Fibroblast of peridontal ligament (primary cell): ENCODE results near the gene LMAN2.
"Not testable (repeated sequence)": the region's sequence is repeated elsewhere in the genome, so short reads cannot be mapped to it uniquely, and the experiment has no call there.

Source experiments
- DNase-seq: peaks from one replicate; pipeline ENCODE4 v3.0.0-alpha.2; 2010; ENCODE audit errors: extremely low read depth

Gene LMAN2

DNA sequence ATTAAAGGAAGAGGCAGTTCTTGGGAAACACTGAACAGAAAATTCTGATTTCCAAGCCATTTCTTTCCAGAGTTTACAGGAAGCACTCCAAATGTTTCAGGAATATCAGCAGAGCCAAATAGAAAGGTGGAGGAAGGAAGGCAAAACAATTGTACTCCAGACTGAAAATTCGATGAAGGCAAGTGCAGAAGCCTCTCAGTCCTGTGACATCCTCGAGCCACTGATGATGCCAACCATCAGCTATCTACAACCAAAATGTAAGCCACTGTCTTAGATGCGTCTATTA is 2.2 kb downstream of the LMAN2 start:
- DNase-seq: no peak

DNA sequence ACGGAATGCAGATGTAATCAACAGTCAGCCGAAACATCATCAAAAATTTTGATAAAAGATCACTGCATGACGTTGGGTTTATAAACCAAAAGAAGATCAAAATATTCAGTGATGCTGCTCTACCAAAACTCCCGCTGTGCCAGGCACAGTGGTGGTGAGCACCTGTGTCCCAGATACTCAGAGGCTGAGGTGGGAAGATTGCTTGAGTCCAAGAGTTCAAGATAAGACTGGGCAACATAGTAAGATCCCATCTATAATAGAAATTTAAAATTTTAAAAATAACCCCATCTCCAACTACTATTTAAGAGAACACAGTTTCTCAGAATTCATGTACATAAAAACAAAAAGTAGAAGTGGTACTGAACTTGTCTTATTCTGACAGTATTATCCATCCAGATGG is 3.8 kb downstream of the LMAN2 start:
- DNase-seq: no peak

DNA sequence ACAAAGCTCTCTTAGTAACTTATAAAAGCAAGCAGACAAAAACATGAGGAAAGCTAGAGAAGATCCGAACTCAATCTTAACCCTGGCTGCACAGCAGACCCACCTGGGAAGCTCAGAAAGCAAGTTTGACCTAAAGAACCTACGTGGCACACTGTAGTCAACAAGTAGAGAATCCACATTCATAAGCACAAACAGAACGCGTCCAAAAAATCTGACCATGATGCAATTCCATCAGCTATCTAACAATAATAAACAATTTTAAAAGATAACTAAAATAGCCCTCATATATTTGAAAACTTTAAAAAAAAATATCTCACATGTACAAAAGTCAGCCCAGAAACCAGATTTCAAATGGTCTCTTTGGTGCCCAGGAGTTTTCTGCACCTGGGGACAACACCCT is 4.6 kb downstream of the LMAN2 start:
- DNase-seq: no peak

DNA sequence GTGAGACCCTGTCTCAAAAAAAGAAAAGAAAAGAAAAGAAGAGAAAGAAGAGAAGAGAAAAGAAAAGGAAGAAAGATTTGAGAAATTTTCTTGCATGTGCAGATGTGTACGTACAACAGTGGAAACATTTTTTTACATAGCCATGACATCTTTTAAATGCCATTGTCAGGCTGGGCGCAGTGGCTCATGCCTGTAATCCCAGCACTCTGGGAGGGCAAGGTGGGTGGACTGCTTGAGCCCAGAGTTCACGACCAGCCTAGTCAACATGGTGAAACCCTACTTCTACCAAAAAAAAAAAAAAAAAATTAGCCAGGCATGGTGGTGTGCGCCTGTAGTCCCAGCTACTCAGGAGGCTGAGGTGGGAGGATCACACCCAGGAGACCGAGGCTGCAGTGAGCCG is 6.6 kb downstream of the LMAN2 start:
- DNase-seq: no peak

DNA sequence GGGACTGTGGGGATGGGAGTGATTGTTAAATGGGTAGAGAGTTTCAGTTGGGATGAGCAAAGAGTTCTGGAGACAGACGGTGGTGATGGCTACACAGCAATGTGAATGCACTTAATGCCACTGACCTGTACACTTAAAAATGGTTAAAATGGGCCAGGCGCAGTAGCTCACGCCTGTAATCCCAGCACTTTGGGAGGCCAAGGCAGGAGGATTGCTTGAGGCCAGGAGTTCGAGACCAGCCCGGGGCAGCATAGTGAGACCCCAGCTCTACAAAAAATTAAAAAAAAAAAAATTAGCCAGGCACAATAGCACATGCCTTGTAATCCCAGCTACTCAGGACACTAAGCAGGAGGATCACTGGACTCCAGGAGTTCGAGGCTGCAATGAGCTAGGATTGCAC is 7.7 kb downstream of the LMAN2 start:
- no peak for DNase-seq

DNA sequence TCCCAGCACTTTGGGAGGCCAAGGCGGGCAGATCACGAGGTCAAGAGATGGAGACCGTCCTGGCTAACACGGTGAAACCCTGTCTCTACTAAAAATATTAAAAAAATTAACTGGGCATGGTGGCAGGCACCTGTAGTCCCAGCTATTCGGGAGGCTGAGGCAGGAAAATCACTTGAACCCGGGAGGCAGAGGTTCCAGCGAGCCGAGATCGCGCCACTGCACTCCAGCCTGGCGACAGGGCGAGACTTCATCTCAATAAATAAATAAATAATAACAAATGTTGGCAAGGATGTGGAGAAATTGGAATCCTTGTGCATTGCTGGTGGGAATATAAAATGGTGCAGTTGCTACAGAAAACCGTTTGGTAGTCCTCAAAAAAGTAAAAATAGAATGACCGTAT is 8.5 kb downstream of the LMAN2 start:
- not testable (repeated sequence) for DNase-seq

DNA sequence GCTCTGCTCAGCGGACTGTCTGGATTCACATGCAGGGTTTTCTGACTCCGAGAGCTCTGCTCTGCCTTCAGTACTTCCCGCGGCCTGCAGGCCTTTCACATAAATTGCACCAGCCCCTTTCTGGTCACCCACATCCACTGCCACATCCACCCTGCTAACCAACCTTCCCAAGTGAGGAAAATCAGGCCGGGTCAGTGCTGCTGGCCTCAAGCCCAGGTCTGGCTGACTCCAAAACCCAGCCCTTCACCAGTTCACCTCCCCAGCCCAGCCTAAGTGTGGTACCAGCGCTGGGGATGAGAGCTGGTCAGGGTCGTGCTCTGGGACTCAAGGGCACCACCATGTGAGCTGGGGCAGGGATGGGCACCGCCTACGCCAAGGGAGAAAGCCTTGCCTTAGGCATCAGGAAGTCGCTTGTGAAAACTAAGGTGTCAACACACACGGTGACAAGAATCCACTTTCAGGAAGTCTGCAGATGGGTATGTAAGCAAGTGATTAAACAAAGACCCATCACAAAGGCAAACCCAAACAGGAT is 12.3 kb downstream of the LMAN2 start:
- DNase-seq: no peak

DNA sequence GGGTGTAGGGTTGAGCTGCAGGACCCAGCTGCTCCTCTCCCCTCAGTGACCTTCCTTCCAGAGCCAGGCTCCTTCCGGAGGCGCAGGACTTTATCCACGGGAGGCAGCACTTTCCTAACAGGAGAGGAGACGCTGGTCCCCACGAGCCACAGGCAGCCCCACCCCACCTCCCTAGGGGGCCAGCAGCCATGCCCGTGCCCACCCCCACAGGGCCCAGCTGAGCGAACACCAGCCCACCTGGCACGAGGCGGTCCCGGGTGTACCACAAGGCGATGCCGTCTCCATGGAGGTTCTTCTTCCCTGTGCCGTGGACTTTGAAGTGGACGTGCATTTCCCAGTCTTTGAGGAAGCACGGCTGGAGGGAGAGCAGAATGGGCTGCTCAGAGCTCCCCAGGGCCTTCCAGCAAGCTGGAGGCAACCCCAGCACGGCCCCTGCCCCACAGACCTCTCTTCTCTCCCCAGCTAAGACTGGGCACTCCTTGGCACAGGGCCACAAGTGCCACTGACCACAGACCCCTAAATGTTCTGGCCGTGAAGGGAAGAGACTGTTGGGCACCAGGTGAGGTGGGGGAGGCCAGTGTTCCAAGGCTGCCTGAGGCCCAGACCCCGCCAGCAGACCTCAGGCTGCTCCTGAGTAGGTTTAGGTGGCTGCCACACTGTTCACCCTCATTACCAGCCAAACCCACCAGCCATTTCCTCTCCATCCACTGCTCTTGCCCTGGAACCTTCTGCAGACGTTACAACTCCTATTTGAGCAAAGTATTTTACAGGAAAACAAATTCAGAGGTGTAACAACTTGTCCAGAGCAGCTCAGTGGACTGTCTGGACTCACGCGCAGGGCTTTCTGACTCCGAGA is 13.0 kb downstream of the LMAN2 start:
- no peak for DNase-seq

DNA sequence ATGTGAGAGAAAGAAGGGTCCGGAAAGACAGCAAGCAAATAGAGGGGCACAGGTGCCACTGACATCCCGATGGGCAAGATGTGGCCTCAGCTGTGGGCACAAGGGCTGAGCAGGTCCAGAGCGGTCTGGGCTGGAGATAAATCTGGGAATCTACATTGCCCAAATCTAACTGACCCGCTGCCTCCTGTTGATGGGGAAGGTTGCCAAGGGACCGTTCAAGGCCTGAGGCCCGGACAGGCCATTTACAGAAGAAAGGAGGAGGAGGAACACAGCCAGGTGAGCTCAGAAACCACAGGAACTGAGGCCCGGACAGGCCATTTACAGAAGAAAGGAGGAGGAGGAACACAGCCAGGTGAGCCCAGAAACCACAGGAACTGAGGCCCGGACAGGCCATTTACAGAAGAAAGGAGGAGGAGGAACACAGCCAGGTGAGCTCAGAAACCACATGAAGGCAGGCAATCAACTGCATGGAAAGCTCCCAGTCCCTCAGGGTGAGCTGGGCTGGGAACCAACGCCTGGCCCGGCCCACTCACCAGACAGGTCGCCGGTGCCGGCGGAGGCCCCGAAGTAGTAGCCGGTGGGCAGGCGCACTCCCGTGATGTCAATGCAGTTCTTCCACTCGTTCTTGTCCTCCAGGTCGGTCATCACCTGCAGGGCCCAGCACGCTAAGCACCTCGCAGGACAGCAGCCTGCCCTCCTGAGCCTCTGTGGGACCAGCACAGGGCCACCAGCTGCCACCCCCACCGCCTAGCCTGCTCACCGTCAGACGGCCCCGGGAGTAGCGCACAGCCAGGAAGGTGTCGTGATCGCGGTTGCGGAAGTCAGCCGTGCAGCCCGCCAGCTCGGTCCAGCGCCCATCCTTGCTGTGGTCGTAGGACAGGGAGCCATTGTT is 14.6 kb downstream of the LMAN2 start:
- DNase-seq: no peak

DNA sequence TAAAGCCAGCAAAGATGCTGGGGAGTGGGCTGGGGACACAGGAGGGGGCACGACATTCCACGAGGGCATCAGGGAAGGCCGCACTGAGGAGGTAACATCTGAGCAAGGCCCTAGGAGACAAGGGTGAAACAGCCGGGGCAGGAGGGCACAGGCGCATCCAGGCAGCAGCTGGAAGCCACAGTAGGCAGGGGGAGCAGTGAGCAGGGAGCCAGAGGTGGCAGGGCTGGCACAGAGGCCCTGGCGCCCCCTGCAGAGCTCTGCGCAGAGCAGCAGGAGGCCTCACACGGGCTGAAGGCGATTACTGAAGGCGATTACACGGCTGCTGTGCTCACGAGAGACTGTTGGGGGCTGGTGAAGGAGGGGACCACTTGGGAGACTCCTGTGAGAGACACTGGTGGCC is 15.4 kb downstream of the LMAN2 start:
- DNase-seq: no peak

DNA sequence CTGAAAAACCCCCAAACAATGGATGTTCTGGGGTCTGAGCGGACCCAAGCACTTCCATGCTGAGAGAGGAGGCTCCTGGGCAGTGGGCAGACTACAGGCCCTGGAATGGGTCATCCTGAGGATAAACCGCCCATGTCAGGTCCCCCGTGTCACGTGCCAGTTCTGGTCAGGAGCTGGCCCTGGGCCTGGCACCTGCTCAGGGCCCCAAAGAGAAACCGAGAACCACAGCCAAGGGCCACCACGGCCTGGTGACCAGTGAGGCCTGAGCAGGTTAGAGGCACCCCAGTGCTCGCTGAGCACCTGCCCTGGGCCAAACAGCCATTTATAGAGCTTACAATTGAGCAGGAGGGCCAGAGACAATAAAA is 15.8 kb downstream of the LMAN2 start:
- no peak for DNase-seq

DNA sequence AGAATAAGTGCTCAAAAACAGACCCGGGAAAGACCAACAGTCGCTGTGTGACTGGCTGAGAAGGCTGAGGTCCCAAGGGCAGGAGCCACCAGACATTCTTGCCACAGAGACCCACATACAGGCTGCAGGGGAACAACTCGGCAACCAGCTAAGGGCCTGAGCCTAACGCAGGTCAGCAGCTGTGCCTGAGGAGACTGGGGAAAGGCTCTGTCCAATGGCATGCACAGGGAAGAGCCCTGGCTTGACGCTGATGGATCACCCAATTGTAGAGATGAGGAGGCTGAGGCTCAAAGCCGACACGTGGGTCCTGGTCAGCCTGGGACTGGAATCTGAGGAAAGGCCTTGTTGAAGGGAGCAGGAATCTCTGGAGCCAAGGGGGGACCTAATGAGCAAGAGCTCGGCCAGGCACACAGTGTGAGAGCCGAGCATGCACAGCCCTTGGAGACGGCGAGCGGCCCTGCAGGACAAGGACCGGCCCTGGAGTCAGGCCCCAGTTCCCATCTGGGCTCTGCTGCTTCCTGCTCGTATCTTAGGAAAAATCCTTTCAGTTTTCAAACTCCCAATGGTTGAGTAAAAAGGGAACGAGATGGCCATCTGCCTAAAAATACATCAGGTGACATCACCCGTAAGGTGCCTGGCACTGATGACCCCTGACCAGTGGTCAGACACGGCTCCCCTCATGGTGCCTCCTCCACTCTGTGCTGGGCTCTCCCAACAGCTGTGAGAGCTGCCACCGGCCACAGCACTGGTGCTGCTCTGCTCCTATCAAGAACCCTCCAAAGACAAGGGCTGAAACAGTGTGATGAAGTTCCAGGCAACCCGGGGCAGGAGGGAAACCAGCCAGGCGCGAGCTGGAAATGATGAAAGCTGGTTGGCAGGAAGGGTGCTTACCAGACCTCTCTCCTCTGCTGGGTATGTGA is 16.4 kb downstream of the LMAN2 start:
- DNase-seq: no peak

DNA sequence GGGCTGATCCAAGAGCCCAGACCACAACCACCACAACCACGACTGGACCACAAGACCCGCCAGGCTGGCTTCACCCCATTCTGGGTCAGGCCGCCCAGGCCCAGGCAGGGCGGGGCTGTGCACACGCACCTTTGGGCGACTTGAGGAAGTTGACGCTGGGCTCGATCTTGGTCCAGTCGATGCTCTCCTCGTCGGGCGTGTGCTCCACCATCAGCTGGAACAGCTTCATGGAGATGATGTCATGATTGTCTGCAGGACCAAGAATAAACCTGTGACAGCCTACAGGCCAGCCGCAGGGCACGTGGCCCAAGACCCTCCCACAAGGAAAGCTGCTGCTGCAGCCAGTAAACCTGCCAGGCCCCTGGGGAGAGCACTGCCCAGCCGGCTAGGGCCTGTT is 17.3 kb downstream of the LMAN2 start:
- DNase-seq: no peak

DNA sequence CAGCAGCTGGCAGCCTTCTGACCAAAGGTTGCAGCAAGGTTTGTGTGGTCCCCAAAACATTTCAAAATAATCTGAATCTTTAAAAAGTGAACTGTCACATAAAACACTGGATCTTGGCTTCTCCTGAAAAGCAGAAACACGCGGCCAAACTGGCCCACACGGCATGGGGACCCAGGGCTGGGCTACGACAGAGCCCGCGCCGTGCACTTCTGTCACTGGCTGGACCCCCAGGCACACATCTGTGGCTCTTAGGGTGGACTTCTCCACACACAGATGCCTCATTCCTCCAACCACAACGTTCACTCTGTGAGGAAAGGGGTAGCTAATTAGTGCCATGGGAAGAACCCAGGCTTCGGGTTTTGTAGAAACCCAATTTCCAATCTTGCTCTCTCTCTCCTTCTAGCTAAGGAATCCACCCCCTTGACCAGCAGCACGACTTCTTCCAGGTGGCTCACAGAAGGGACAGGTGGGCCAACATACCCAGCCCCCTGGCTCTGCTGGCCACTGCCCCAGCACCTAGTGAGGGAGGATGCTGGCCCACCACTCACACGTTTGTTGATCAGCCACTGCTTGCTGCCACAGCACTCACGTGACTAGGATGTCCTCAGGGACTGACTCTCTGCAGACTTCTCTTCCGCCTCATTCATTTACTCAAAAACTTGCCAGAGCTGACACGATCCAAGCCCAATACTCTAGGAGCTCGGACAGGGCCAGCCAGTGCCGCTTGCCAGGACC is 17.9 kb downstream of the LMAN2 start:
- no peak for DNase-seq

DNA sequence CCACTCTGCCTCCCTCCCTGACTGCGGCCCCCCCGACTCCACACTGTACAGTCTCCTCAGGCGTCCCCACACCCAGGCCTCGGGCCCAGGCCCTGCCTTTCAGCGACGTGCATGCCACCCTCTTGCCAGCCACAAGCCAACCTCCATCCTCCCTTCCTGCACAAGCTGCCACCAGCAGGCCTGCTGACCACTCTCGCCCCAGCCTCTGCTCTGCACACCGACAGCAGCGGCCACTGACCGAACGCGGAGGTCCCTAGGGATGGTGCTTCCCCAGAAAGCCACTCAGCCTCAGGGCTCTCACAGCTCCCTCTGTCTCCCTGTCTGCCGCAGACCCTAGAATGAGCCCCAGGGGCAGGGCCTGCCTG is 18.6 kb downstream of the LMAN2 start:
- no peak for DNase-seq

DNA sequence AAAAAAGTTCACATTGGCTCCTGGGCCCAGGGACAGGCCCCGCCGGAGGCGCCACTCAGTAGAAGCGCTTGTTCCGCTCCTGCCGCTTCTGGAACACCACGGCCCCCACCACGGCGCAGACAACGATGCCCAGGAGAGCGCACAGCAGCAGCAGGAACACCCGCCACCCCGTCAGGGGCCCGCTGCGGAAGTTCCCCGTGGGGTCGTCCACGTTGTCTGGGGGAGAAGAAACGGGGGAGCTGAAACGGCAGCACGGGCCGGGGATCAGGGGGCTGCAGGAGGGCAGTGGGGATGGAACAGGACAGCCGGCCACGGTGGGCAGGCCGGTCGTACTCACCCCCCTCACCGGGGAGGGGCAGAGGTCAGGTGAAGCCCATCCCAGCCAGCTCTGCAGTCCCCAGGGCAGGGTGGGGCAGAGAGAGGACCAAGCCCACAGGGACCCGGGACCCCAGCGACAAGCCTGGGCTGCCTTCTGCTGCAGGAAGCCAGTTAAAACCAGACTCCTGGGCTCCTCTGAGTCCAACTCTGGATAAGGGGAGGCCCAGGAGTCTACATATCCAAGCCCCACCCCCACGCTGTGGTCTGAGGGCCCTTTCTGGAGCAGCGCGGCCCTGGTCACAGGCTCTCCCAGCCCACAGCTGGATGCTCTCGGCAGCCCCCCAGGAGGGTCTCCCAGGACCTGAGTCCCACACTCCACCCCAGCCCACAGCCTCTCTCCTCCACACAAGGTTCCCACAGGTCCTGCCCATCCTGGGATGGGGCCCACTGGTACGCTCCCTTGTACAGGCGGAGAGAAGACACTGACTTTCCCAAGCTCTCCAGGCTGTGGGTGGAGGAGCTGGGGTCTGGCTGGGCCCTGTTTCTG is 19.2 kb downstream of the LMAN2 start:
- DNase-seq: no peak

DNA sequence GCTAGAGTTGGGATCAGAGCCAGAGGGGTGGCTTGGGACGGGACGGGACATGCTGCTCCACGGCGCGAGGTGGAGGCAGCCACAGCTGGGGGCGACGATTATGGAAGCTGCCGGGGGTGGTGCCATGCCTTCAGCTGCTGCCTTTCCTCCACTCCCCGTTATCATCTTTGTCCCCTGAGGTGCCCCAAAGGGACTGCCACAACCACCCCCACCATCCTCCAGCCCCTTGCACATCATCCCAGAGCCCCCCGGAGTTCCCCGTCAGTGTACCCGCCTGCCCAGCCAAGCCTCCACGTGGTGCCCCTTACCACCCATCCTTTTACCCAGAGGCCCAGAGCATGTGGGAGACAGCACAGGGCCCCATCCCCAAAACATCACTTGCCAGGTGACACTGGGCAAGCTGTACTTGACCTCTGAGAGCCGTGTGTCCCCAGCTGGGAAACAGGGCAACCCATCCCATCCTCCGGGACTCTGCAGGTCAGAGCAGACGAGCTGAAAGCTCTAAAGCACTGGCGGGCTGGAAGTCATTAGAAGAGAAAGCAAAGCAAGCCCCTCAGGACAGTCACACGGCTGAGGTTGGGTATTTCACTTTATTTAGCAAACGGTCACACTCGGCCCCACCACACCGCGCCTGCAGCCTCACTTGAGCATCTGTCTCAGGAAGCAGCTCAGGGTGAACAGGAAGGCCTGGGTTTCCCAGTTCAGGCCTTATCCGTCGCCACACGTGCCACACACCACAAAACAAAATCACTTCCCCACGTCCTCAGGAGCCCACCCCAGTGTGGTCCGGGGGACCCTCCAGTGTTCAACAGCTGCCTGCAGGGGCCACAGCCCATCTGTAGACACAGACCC is 20.3 kb downstream of the LMAN2 start:
- no peak for DNase-seq

DNA sequence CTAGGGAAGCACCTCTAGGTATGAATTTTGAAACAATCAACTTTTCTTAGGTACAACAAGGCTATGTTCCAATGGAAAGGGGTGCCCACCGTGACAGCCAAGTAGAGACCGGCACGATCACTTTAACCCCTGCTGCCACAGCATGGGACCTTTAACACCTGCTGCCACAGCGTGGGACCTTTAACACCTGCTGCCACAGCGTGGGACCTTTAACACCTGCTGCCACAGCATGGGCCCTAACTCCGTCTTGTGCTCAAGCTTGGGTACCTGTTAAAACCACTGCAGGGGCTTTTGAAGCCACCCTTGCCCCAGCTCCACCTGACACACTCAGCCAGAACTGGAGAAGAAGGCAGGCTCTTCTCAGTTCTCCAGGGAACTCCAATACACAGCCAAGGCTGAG is 21.6 kb downstream of the LMAN2 start:
- no peak for DNase-seq

DNA sequence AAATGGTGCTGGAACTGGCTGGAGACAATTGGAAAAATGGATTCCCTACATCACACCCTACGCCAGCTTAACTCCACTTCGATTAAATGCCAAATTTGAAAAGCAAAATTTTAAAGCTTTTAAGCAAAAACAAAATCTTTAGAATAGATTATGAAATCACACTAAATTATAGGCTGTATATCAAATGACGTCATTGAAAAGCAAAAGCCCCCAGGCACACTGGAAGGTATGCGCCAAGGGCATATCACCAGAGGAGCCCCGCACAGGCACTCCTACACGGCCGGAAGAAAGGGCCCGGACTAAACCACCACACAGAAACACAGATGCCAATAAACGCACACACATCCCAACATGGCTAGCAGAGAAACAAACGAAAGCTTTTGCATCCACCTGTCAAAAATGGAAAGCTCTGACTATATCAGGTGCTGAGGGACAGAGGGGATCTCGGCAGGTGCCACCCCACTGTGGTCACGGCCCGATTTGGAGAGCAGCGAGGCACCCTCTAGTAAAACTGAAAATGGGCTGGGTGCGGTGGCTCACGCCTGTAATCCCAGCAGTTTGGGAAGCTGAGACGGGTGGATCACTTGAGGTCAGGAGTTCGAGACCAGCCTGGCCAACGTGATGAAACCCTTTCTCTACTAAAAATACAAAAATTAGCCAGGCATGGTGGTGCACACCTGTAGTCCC is 22.8 kb downstream of the LMAN2 start:
- DNase-seq: no peak
